ENCODE data around the gene TIMM21. TPM values are rescaled to one million over a fixed set of nuclear protein-coding genes. Genes with fewer than 3 reads are reported as not detected.

Gene TIMM21
- polyA plus RNA-seq, 1 donor from 2014 or later: 59.2 TPM

DNA sequence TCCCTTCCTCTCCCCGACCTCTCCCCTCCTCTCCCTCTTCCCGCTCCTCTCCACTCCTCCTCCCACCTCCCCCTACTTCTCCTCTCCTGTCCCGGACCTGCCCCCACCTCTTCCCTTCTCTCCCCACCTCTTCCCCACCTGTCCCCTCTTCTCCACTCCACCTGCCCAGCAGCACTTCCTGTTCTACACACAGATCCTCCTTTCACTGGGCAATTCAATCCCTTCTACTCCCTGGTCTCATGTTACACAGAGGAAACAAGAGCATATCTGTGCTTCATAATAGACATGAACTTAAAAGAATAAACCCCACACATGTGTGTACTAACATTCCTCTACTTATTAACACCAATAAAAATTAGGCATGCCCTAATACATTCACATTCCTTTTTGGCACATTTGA is 34.8 kb downstream of the TIMM21 start:
- H3K27ac ChIP-seq (ENCODE audit: low read length): no peak overlapping the region
- no peaks in the 10 kb centered on the region for H3K36me3 ChIP-seq (ENCODE audit: insufficient read depth, low read length)
- H3K27me3 ChIP-seq (ENCODE audit: insufficient read depth, low read depth, low read length): no peaks in the 10 kb centered on the region
- no peak overlapping the region for H3K9ac ChIP-seq (ENCODE audit: low read length)
- no peaks in the 10 kb centered on the region for H3K9me2 ChIP-seq (ENCODE audit: insufficient read depth, low read length)
- no peak overlapping the region for H2AFZ ChIP-seq (ENCODE audit: low read depth, low read length)
- no peaks in the 10 kb centered on the region for H3K9me3 ChIP-seq (ENCODE audit: low read length)
- H3K4me3 ChIP-seq (ENCODE audit: low read length): no peak overlapping the region
- no peaks in the 10 kb centered on the region for H3F3A ChIP-seq (ENCODE audit: insufficient read depth, low read length, poor library complexity, severe bottlenecking)
- H3K4me2 ChIP-seq (ENCODE audit: low read length): no peak overlapping the region
- no peak for TF ChIP-seq TAF1 (IDR thresholded peaks at IDR 0.05; ENCODE audit: low read depth)
- H3K79me2 ChIP-seq (replicated peaks; ENCODE audit: insufficient read depth, low read length): no peaks in the 10 kb centered on the region
- no peaks in the 10 kb centered on the region for H4K20me1 ChIP-seq (ENCODE audit: insufficient read depth)

GRCh38 chr18:74184875-74185274 is 36.6 kb downstream of the TIMM21 start:
- H3K9ac ChIP-seq (ENCODE audit: low read length): no peak overlapping the region
- no peak overlapping the region for H3K4me3 ChIP-seq (ENCODE audit: low read length)
- no peak overlapping the region for H3K4me2 ChIP-seq (ENCODE audit: low read length)
- no peaks in the 10 kb centered on the region for H3K27me3 ChIP-seq (ENCODE audit: insufficient read depth, low read depth, low read length)
- no peaks in the 10 kb centered on the region for H3K9me3 ChIP-seq (ENCODE audit: low read length)
- H2AFZ ChIP-seq (ENCODE audit: low read depth, low read length): no peak overlapping the region
- H3K36me3 ChIP-seq (ENCODE audit: insufficient read depth, low read length): no peaks in the 10 kb centered on the region
- no peaks in the 10 kb centered on the region for H4K20me1 ChIP-seq (ENCODE audit: insufficient read depth)
- no peaks in the 10 kb centered on the region for H3K79me2 ChIP-seq (replicated peaks; ENCODE audit: insufficient read depth, low read length)
- H3K9me2 ChIP-seq (ENCODE audit: insufficient read depth, low read length): no peaks in the 10 kb centered on the region
- TF ChIP-seq MXI1 (conservative IDR thresholded peaks at IDR 0.05; ENCODE audit: poor library complexity, severe bottlenecking) (no peak), EZH2 (IDR thresholded peaks at IDR 0.05; ENCODE audit: borderline replicate concordance, insufficient read depth, low read length, poor library complexity, severe bottlenecking) (no peak), POLR2AphosphoS5 (IDR thresholded peaks at IDR 0.05) (no peak), REST (IDR thresholded peaks at IDR 0.05; ENCODE audit: borderline replicate concordance) (no peak)
- no peaks in the 10 kb centered on the region for H3F3A ChIP-seq (ENCODE audit: insufficient read depth, low read length, poor library complexity, severe bottlenecking)
- H3K27ac ChIP-seq (ENCODE audit: low read length): no peak overlapping the region

DNA sequence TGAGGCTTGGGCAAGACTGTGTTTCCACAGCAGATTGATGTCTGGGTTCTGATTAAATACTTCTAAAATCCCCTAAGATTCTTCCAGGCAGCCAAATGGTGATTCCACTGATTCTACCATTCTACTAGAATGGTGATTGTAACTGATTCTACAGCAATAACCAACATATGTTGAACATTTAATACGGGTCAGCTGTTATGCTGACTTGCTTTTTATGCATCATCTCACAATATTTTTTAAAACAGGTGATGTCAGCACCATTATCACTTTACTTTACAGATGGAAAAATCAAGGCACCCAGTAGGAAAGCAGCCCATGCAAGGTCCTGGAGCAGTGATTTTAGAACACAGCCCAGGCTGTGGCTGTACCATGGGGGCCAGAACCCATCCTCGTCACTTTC is 37.5 kb downstream of the TIMM21 start:
- TF ChIP-seq EP300 (conservative IDR thresholded peaks at IDR 0.05; ENCODE audit: poor library complexity, severe bottlenecking): no peak
- TF ChIP-seq REST (IDR thresholded peaks at IDR 0.05; ENCODE audit: borderline replicate concordance): no peak
- TF ChIP-seq, protein P1, sequence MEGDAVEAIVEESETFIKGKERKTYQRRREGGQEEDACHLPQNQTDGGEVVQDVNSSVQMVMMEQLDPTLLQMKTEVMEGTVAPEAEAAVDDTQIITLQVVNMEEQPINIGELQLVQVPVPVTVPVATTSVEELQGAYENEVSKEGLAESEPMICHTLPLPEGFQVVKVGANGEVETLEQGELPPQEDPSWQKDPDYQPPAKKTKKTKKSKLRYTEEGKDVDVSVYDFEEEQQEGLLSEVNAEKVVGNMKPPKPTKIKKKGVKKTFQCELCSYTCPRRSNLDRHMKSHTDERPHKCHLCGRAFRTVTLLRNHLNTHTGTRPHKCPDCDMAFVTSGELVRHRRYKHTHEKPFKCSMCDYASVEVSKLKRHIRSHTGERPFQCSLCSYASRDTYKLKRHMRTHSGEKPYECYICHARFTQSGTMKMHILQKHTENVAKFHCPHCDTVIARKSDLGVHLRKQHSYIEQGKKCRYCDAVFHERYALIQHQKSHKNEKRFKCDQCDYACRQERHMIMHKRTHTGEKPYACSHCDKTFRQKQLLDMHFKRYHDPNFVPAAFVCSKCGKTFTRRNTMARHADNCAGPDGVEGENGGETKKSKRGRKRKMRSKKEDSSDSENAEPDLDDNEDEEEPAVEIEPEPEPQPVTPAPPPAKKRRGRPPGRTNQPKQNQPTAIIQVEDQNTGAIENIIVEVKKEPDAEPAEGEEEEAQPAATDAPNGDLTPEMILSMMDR (IDR thresholded peaks at IDR 0.05; ENCODE audit: poor library complexity, severe bottlenecking): no peak
- TF ChIP-seq RAD21 (conservative IDR thresholded peaks at IDR 0.05): no peak
- no peak for TF ChIP-seq POLR2AphosphoS5 (IDR thresholded peaks at IDR 0.05)
- TF ChIP-seq MXI1 (conservative IDR thresholded peaks at IDR 0.05; ENCODE audit: poor library complexity, severe bottlenecking): no peak
- no peak for TF ChIP-seq EZH2 (IDR thresholded peaks at IDR 0.05; ENCODE audit: borderline replicate concordance, insufficient read depth, low read length, poor library complexity, severe bottlenecking)
- TF ChIP-seq TAF1 (IDR thresholded peaks at IDR 0.05; ENCODE audit: low read depth): no peak
- TF ChIP-seq SMC3 (conservative IDR thresholded peaks at IDR 0.05; ENCODE audit: poor library complexity): no peak
- Histone ChIP-seq H3K9me2 (ENCODE audit: insufficient read depth, low read length) (no peaks in the 10 kb centered on the region), H3F3A (ENCODE audit: insufficient read depth, low read length, poor library complexity, severe bottlenecking) (no peaks in the 10 kb centered on the region), H3K9ac (ENCODE audit: low read length) (no peak overlapping the region), H4K20me1 (ENCODE audit: insufficient read depth) (no peaks in the 10 kb centered on the region), H3K79me2 (replicated peaks; ENCODE audit: insufficient read depth, low read length) (no peaks in the 10 kb centered on the region), H3K4me2 (ENCODE audit: low read length) (no peak overlapping the region), H3K27ac (ENCODE audit: low read length) (no peak overlapping the region), H3K9me3 (ENCODE audit: low read length) (no peaks in the 10 kb centered on the region), H3K4me3 (ENCODE audit: low read length) (no peak overlapping the region), H3K27me3 (ENCODE audit: insufficient read depth, low read depth, low read length) (no peaks in the 10 kb centered on the region), H3K36me3 (ENCODE audit: insufficient read depth, low read length) (no peaks in the 10 kb centered on the region), H2AFZ (ENCODE audit: low read depth, low read length) (no peak overlapping the region)

Data from neural cell (in vitro differentiated cells).